NCI-H510A (cell line): Measurements from ENCODE around the gene CYP21A2.
"Not testable (repeated sequence)": the region's sequence is repeated elsewhere in the genome, so short reads cannot be mapped to it uniquely, and the experiment has no call there.

Experiments
- DNase-seq: peaks from one replicate; lab custom pipeline; 2025; lab: John Stamatoyannopoulos, UW

Gene CYP21A2

GRCh38 chr6:32037598-32038524, at the start of gene CYP21A2:
Gene CYP21A2, plus strand, starts transcription at chr6:32038415. Its CDS starts 8 bp downstream, at chr6:32038423.
- DNase-seq = not testable (repeated sequence)

GRCh38 chr6:31989363-31989762, 48.9 kb upstream of the CYP21A2 start:
- not testable (repeated sequence) for DNase-seq

GRCh38 chr6:31994421-31994820, 43.8 kb upstream of the CYP21A2 start:
- DNase-seq = not testable (repeated sequence)

DNA sequence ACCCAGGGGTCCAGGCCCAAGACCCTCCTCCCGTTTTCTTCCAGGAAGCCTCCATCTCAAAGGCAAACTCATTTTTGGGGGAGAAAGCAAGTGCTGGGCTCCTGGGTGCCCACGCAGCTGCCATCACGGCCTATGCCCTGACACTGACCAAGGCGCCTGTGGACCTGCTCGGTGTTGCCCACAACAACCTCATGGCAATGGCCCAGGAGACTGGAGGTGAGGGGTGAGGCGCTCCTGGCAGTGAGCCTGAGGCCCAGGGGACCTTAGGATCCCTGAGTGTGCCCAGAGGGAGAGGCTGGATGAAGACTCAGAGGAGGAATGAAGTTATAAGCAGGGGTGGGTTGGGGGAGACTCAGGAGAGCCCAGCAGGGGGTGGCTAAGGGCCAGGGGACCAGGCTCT, 41.8 kb upstream of the CYP21A2 start:
- not testable (repeated sequence) for DNase-seq

DNA sequence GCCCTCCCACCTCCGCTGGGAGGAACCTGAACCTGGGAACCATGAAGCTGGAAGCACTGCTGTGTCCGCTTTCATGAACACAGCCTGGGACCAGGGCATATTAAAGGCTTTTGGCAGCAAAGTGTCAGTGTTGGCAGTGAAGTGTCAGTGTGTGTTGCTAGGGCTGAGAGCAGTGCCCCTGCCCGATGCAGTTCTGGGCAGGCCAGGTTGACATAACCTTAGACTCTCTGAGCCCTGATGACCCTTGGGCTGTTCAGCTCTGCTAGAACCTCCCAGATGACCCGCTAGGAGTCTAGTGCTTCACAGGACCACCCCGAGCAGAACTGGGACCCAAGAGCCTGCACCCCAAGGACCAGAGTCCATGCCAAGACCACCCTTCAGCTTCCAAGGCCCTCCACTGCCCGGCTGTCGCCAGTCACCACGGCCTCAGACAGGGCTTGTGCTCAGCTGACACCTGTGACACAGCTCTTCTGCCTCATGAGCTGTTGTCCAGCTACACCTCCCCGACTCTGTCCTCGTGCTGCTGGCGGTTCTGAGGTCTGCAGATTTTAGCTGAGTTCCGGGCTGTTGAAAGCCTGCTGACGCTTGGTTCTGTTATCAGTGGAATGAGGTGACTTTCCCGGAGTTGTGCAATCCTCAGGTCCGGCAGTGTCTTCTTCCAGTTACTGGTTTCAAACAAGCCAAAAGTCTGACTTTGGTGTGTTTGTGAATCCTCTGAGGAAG, 35.5 kb upstream of the CYP21A2 start:
- not testable (repeated sequence) for DNase-seq

DNA sequence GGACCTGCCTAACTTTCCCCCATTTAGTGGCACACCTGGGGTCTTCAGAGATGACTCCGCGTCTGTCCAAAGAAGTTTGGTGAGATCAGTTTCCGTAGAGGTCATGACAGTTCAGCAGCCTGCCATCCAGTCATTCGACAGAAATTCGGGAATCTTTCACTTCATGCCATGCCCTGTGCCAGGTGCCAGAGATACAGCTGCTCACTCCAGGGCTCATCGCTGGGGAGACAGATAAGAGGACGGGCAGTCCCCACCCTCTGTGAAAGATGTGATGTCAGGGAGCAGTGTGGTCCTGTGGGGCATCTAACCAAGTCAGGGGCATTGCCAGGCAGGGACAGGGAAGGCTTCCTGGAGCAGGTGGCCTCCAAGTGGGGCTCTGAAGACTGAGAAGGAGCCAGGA, 34.9 kb upstream of the CYP21A2 start:
- not testable (repeated sequence) for DNase-seq

GRCh38 chr6:32004393-32004792, 33.8 kb upstream of the CYP21A2 start:
- DNase-seq = not testable (repeated sequence)

GRCh38 chr6:32004864-32005537, 33.2 kb upstream of the CYP21A2 start:
- not testable (repeated sequence) for DNase-seq

DNA sequence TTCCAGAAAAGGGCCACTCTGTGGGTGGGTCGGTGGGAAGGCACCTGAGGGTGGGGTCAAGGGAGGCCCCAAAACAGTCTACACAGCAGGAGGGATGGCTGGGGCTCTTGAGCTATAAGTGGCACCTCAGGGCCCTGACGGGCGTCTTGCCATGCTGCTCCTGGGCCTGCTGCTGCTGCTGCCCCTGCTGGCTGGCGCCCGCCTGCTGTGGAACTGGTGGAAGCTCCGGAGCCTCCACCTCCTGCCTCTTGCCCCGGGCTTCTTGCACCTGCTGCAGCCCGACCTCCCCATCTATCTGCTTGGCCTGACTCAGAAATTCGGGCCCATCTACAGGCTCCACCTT, 32.7 kb upstream of the CYP21A2 start:
- not testable (repeated sequence) for DNase-seq

GRCh38 chr6:32005991-32006529, 32.2 kb upstream of the CYP21A2 start:
- not testable (repeated sequence) for DNase-seq

DNA sequence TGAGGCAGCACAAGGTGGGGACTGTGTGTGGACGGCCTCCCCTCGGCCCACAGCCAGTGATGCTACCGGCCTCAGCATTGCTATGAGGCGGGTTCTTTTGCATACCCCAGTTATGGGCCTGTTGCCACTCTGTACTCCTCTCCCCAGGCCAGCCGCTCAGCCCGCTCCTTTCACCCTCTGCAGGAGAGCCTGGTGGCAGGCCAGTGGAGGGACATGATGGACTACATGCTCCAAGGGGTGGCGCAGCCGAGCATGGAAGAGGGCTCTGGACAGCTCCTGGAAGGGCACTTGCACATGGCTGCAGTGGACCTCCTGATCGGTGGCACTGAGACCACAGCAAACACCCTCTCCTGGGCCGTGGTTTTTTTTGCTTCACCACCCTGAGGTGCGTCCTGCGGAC, 31.1 kb upstream of the CYP21A2 start:
- DNase-seq = not testable (repeated sequence)

DNA sequence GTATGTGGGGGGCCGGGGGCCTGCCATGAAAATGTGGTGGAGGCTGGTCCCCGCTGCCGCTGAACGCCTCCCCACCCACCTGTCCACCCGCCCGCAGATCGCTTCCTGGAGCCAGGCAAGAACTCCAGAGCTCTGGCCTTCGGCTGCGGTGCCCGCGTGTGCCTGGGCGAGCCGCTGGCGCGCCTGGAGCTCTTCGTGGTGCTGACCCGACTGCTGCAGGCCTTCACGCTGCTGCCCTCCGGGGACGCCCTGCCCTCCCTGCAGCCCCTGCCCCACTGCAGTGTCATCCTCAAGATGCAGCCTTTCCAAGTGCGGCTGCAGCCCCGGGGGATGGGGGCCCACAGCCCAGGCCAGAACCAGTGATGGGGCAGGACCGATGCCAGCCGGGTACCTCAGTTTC, 30.2 kb upstream of the CYP21A2 start:
- DNase-seq = not testable (repeated sequence)

GRCh38 chr6:32008616-32009015, 29.6 kb upstream of the CYP21A2 start:
- DNase-seq = not testable (repeated sequence)

- not testable (repeated sequence) for DNase-seq
Measured at GRCh38 chr6:32009537-32009936, 28.7 kb upstream of the CYP21A2 start.

DNA sequence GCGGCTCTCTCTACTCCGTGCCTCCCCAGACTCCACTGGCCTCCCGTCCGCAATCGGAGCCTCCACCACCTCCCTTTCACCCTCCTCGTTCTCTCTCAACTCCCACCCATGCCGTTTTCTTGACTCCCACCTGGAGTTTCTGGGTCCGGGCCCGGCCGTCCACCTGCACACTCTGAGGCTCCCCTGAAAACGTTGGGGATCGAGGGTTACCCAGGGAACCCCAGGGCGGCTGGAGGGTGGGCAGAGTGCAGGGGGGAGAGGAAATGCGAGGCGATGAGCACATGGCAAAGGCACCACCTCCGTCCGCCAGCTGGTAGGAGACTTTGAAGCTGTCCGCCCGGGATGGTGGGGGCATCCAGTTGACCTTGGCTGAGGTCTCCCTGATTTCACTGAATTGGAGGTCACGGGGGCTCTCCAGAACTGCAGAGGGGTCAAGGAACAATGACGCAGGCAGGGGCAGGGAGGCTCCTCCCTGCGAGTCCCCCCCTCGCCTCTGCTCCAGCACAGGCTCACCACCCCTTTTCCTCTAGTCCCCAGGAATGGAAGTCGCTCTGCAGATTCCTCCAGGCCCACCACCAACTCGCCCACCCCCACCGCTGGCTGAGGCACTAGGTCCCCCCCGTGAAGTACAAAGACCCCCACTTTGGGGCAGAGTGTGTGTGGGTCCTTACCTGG, 27.2 kb upstream of the CYP21A2 start:
- DNase-seq = not testable (repeated sequence)

- DNase-seq = not testable (repeated sequence)
Measured at GRCh38 chr6:32012941-32013617, 25.1 kb upstream of the CYP21A2 start.

DNA sequence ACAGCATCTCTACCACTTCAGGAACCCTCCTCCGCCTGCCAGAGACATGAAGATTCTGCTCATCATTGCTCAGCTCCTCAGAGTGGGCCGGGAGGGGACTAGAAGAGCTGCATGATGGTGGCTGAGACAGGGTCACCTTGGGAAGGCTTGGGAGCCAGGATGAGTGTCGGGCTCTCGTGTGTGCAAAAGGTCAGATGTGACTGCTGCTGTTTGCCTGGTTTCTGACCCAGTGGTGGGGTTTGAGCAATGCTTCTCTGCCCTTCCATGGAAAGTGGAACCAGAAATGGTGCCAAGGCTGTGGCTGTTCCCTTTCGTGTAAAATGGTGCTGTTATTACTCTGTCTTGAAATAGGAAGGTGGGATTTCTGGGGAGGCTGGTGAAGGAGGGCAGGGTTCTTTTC, 24.5 kb upstream of the CYP21A2 start:
- not testable (repeated sequence) for DNase-seq

- not testable (repeated sequence) for DNase-seq
Measured at GRCh38 chr6:32014547-32014946, 23.7 kb upstream of the CYP21A2 start, which contains the start of gene C4B. Gene C4B, plus strand, starts transcription at chr6:32014795. Its CDS starts 51 bp downstream, at chr6:32014846.

DNA sequence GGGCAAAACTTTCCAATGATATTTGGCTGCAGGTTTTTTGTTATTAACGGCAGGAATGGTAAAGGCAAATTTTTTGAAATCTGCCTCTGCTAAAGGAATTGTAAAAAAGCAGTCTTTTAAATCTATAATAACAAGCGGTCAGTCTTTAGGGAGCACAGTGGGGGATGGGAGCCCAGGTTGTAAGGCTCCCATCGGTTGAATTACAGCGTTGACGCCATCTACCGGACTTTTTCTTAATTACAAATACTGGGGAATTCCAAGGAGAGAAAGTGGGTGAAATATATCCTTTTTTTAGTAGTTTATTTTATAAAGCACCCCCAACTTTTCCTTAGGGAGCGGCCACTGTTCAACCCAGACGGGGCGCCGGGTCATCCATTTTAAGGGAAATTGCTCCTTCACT, 16.1 kb upstream of the CYP21A2 start:
- DNase-seq = not testable (repeated sequence)

- not testable (repeated sequence) for DNase-seq
Measured at GRCh38 chr6:32028631-32029030, 9.6 kb upstream of the CYP21A2 start.

- DNase-seq = not testable (repeated sequence)
Measured at GRCh38 chr6:32029553-32029952, 8.7 kb upstream of the CYP21A2 start.
